ENCODE measurements around the gene NMNAT2.

NMNAT2 gene

GRCh38 chr1:183203094-183203493, 215.1 kb downstream of the NMNAT2 start:
- FAIRE-seq, result no peak

GRCh38 chr1:183200451-183200850, 217.7 kb downstream of the NMNAT2 start:
- FAIRE-seq, result no peak

DNA sequence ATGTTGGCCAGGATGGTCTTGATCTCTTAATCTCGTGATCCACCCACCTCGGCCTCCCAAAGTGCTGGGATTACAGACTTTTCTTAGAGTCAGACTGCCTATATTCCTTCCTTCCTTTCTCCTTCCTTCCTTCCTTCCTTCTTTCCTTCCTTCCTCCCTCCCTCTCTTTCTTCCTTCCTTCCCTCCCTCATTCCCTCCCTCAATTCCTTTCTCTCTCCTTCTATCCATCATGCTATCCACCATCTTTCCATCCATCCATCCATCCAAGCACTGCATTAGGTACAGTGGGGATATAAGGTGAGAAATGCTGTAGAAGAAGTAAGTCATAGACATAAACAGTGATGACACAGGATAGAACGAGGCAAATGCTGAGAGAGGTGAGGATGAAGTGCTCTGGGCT, 218.9 kb downstream of the NMNAT2 start:
- FAIRE-seq, result no peak

DNA sequence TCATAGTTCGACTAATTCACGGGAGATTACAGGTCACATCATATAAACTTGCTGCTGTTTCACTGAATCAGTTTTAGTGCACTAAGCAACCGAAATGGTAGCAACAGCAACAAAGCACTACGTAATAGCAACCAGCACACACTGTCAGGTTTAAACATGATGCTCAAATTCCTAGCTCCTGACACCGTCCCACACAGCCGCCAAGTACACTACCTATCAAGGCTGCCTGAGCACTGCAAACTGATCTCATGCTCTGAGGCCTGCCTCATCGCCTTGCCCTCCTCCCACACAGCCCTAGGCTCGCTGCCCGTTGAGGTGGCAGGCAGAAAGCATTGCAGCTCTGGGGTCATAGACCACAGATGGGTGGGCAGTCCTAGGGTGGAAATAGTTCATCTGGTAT, 219.7 kb downstream of the NMNAT2 start:
- no peak for FAIRE-seq
